Activated CD4-positive, alpha-beta T cell treated with anti-CD3 and anti-CD28 coated beads, Interleukin-2, amount 50 U/mL, for 24 hours (primary cell): ENCODE data around the gene SMTN.
"Not testable (repeated sequence)": the region's sequence is repeated elsewhere in the genome, so short reads cannot be mapped to it uniquely, and the experiment has no call there.

Experiments
- DNase-seq, 2 donors: peaks; one replicate each; pipeline ENCODE4 v3.0.0-alpha.2; 2020; ENCODE audit warnings: low read depth in 1 of 2, low spot score in 1 of 2

SMTN gene

GRCh38 chr22:31080848-31081649 lies at the start of gene SMTN:
SMTN (plus strand) TSS chr22:31081318; CDS start chr22:31083259, 1,941 bp downstream.
- peak; percentile 71 to 83 for DNase-seq

GRCh38 chr22:31036671-31037550 lies 44.2 kb upstream of the SMTN start:
- DNase-seq = no peak

GRCh38 chr22:31038686-31039085 lies 42.4 kb upstream of the SMTN start:
- DNase-seq = no peak

GRCh38 chr22:31039393-31039792 lies 41.7 kb upstream of the SMTN start:
- DNase-seq = no peak

GRCh38 chr22:31040542-31041398 lies 40.3 kb upstream of the SMTN start:
- DNase-seq = no peak

GRCh38 chr22:31044262-31044861 lies 36.8 kb upstream of the SMTN start:
- DNase-seq = no peak

GRCh38 chr22:31045900-31046538 lies 35.1 kb upstream of the SMTN start:
- no peak for DNase-seq

GRCh38 chr22:31046539-31047226 lies 34.4 kb upstream of the SMTN start:
- no peak for DNase-seq

GRCh38 chr22:31048570-31048969 lies 32.5 kb upstream of the SMTN start:
- no peak for DNase-seq

- no peak for DNase-seq
Measured at GRCh38 chr22:31049815-31050420, 31.2 kb upstream of the SMTN start.

- no peak for DNase-seq
Measured at GRCh38 chr22:31055117-31055634, 25.9 kb upstream of the SMTN start.

- DNase-seq = no peak
Measured at GRCh38 chr22:31055635-31056159, 25.4 kb upstream of the SMTN start.

GRCh38 chr22:31056986-31057599 lies 24.0 kb upstream of the SMTN start:
- DNase-seq = no peak

- not testable (repeated sequence) for DNase-seq
Measured at GRCh38 chr22:31059663-31060062, 21.5 kb upstream of the SMTN start.

- DNase-seq = no peak
Measured at GRCh38 chr22:31062566-31063230, 18.4 kb upstream of the SMTN start.

GRCh38 chr22:31064369-31064768 lies 16.7 kb upstream of the SMTN start:
- no peak for DNase-seq

- DNase-seq = no peak
Measured at GRCh38 chr22:31068970-31069369, 12.1 kb upstream of the SMTN start.
